HUES6 (cell line): ENCODE data around the gene ARHGAP4.
A peak's percentile ranks its signal among the peaks of the same experiment; 100 is the strongest.

ENCODE experiments used
- H3K27ac ChIP-seq: 2 replicates; pipeline ENCODE4 v1.7.0; 2013; ENCODE audit warnings: low read depth, mild to moderate bottlenecking, low read length, inconsistent platforms
- H3K27me3 ChIP-seq: 2 replicates; pipeline ENCODE4 v1.6.1; 2013; ENCODE audit warnings: low read length; ENCODE audit not compliant: control insufficient read depth, insufficient read depth
- H3K36me3 ChIP-seq: 2 replicates; pipeline ENCODE4 v1.6.1; 2013; ENCODE audit warnings: low read length; ENCODE audit not compliant: control insufficient read depth, insufficient read depth
- H3K4me1 ChIP-seq: 2 replicates; pipeline ENCODE4 v1.6.1; 2013; ENCODE audit warnings: low read length; ENCODE audit not compliant: control insufficient read depth, insufficient read depth
- H3K4me3 ChIP-seq: 2 replicates; pipeline ENCODE4 v1.5.1; 2013; ENCODE audit warnings: low read depth, low read length
- H3K9ac ChIP-seq: one replicate; pipeline ENCODE4 v1.6.1; 2013; ENCODE audit warnings: mild to moderate bottlenecking, low read length
- H3K9me3 ChIP-seq: 2 replicates; pipeline ENCODE4 v1.6.1; 2013; ENCODE audit warnings: low read depth, low read length; ENCODE audit not compliant: control insufficient read depth, insufficient read depth

The ARHGAP4 gene

GRCh38 chrX:153953342-153953830 lies 27.3 kb upstream of the ARHGAP4 start:
- H3K9ac ChIP-seq: peak overlapping the region; percentile 56
- H3K27me3 ChIP-seq: no peaks in the 10 kb centered on the region
- peaks cover 94% of the 10 kb centered on the region for H3K36me3 ChIP-seq
- no peaks in the 10 kb centered on the region; the same call in 1 of the 2 replicates for H3K9me3 ChIP-seq
- H3K4me1 ChIP-seq: peaks cover 20% of the 10 kb centered on the region; the same call in 1 of the 2 replicates
- H3K27ac ChIP-seq: peak overlapping the region; percentile 82; the same call in 1 of the 2 replicates
- no peak overlapping the region for H3K4me3 ChIP-seq

DNA sequence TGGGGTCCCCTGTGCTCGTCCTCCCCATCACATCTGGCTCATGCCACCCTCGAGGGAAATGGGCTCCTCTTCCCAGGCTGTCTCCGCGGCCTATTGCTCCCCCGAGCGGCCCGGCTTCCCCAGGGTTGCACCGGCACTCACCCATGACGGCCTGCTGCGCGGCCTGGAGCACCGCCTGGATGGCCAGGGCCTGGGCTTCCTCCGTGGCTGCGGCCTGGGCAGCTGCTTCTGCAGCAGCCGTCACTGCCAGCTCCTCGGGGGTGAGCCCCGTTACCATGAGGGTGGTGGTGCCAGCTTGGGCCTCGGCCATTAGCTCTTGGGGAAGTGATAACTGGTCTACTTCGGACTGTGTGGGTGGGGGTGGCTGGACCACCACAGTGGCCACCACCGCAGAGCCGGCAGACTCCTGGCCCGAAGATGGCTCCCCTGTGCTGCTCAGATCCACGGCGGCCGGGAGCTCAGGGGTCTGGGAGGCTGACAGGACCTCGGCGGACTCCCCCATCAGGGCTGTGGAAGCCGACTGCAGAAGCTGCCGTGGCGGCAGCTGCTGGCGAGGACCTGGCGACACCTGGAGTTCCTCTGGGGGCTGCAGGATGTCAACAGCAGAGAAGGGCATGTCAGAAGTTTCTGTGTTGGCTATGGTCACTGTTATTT lies 26.4 kb upstream of the ARHGAP4 start:
- H3K9me3 ChIP-seq: no peaks in the 10 kb centered on the region; the same call in 1 of the 2 replicates
- peaks cover 89% of the 10 kb centered on the region for H3K36me3 ChIP-seq
- no peaks in the 10 kb centered on the region for H3K27me3 ChIP-seq
- H3K9ac ChIP-seq: peak overlapping the region; percentile 56
- H3K27ac ChIP-seq: peak overlapping the region; percentile 82; the same call in 1 of the 2 replicates
- H3K4me1 ChIP-seq: peaks cover 29% of the 10 kb centered on the region; the same call in 1 of the 2 replicates
- no peak overlapping the region for H3K4me3 ChIP-seq

GRCh38 chrX:153951683-153952372 lies 25.8 kb upstream of the ARHGAP4 start:
- Histone ChIP-seq H3K9me3 (no peaks in the 10 kb centered on the region; the same call in 1 of the 2 replicates), H3K27ac (no peak overlapping the region; the same call in 1 of the 2 replicates), H3K36me3 (peaks cover 85% of the 10 kb centered on the region)

GRCh38 chrX:153950127-153950526 lies 24.1 kb upstream of the ARHGAP4 start:
- H3K9ac ChIP-seq: no peak overlapping the region
- H3K4me1 ChIP-seq: peaks cover 33% of the 10 kb centered on the region; the same call in 1 of the 2 replicates
- peaks cover 77% of the 10 kb centered on the region for H3K36me3 ChIP-seq
- no peak overlapping the region for H3K27ac ChIP-seq
- no peak overlapping the region for H3K4me3 ChIP-seq
- no peaks in the 10 kb centered on the region; the same call in 1 of the 2 replicates for H3K9me3 ChIP-seq
- H3K27me3 ChIP-seq: no peaks in the 10 kb centered on the region

More at GRCh38 chrX:153951683-153952372, 25.8 kb upstream of the ARHGAP4 start:
- Histone ChIP-seq H3K4me1 (peaks cover 33% of the 10 kb centered on the region; the same call in 1 of the 2 replicates), H3K9ac (no peak overlapping the region), H3K27me3 (no peaks in the 10 kb centered on the region), H3K4me3 (no peak overlapping the region)

DNA sequence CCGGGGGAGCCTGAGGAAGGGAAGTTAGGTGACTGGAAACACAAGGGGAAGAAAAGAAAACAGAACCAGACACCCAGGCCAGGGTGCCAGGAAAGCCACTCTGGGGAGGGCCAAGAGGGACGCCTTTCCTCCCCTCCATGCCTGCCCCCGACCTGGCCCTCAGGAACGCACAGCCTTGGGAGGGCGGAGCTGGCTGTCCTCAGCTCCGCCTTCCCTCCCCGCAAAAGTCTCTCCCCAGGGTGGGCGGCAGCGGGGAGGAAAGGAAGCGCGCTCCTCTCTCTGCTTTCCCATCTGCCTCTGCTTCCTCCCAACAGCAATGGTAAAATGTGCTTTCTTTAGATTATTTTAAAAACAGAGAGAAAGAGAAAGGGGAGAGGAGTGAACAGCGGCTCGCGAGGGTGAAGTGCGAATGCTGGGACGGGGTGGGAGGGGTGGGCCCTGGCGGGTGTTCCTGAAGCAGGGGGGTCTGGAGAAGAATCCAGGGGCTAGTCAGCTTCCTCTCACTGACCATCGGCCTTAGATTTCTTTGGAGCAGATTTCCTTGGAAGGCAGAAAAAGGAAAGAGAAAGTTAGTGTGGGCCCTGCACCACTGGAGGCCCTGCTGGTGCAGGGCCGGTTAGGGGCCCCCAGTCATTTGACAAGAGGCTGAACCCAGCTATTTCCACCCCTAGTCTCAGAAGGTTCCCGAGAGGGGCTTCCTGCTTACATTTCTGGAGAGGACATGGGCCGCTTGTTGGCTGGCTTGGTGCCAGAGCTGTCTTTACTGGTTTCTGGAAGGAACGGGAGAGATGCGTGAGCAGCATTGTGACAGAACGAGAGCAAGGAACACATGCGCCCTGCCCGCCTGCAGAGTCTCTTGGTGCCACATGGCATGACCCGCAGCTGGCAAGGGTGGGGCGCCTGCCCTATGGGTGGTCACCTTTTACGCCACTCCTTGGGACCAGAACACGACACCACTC lies 23.1 kb upstream of the ARHGAP4 start:
- H3K4me3 ChIP-seq: no peak overlapping the region
- peak overlapping the region; percentile 84; the same call in 1 of the 2 replicates for H3K27ac ChIP-seq
- no peaks in the 10 kb centered on the region; the same call in 1 of the 2 replicates for H3K9me3 ChIP-seq
- peaks cover 36% of the 10 kb centered on the region; the same call in 1 of the 2 replicates for H3K4me1 ChIP-seq
- peak overlapping the region; percentile 53 for H3K9ac ChIP-seq
- peaks cover 67% of the 10 kb centered on the region for H3K36me3 ChIP-seq
- H3K27me3 ChIP-seq: no peaks in the 10 kb centered on the region

GRCh38 chrX:153948002-153948466 lies 22.0 kb upstream of the ARHGAP4 start:
- Histone ChIP-seq H3K27ac (peak overlapping the region; percentile 84; the same call in 1 of the 2 replicates), H3K9me3 (no peaks in the 10 kb centered on the region; the same call in 1 of the 2 replicates), H3K36me3 (peaks cover 62% of the 10 kb centered on the region), H3K27me3 (no peaks in the 10 kb centered on the region), H3K9ac (peak overlapping the region; percentile 34), H3K4me3 (no peak overlapping the region), H3K4me1 (peaks cover 41% of the 10 kb centered on the region; the same call in 1 of the 2 replicates)

DNA sequence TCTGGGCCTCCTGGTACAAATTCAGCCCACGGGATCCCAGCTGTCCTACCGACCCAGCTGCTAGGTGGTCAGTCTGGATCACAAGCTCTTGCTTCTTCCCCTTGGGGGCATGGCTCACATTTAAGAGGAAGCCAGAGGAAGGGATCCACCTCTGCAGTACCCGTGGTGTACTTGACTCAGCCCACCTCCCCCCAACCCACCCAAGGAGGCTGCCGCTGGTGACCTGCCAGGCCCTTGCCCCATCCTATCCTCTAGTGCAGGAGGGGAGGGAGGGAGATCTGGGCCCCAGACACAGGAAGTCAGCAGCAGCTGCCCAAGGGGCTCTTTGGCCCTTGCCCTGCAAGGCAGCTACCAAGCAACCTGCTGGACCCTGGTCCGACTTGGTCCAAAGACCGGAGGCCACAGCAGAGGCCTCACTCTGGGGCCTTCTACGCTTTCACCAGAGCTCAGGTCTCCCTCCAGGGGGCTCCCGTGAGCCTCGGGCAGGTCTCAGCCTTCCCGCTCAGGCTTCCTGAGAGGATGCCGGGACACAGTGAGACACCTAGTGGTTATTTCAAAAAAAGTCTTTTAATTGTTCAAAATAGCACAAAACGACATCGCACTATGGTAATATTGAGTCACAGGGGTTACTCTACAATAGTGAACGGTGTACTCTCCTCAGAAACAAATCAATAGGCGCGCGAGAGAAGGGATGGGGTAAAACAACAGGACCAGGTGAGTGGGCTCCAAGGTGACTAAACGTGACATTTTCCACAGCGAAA lies 21.1 kb upstream of the ARHGAP4 start:
- H3K4me1 ChIP-seq: peaks cover 46% of the 10 kb centered on the region; the same call in 1 of the 2 replicates
- H3K36me3 ChIP-seq: peaks cover 53% of the 10 kb centered on the region
- no peaks in the 10 kb centered on the region; the same call in 1 of the 2 replicates for H3K9me3 ChIP-seq
- no peak overlapping the region for H3K4me3 ChIP-seq
- peak overlapping the region; percentile 34 for H3K9ac ChIP-seq
- no peak overlapping the region; the same call in 1 of the 2 replicates for H3K27ac ChIP-seq
- H3K27me3 ChIP-seq: no peaks in the 10 kb centered on the region

GRCh38 chrX:153945956-153946943 lies 20.2 kb upstream of the ARHGAP4 start:
- Histone ChIP-seq H3K36me3 (peaks cover 44% of the 10 kb centered on the region), H3K9me3 (no peaks in the 10 kb centered on the region; the same call in 1 of the 2 replicates), H3K27me3 (no peaks in the 10 kb centered on the region), H3K27ac (no peak overlapping the region), H3K4me1 (peaks cover 53% of the 10 kb centered on the region; the same call in 1 of the 2 replicates), H3K4me3 (no peak overlapping the region), H3K9ac (no peak overlapping the region)

DNA sequence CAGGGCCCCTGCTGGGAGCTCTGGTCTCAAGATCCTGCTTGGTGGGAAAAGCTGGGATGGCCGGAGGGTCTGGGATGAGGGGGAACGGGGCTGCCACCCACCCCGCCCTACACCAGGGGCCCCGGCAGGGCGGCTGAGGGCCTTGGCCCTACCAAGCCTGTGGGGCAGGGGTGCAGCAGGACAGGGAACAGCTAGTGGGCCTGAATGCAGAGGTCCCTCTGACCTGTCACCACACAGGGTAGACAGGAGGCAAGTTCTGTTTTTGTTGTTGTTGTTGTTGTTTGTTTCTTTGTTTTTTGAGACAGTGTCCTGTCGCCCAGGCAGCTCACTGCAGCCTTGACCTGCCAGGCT lies 18.7 kb upstream of the ARHGAP4 start:
- H3K4me1 ChIP-seq: peaks cover 63% of the 10 kb centered on the region; the same call in 1 of the 2 replicates
- no peak overlapping the region for H3K9ac ChIP-seq
- no peak overlapping the region for H3K27ac ChIP-seq
- H3K4me3 ChIP-seq: peak overlapping the region; percentile 60; the same call in 1 of the 2 replicates
- H3K27me3 ChIP-seq: no peaks in the 10 kb centered on the region
- peaks cover 29% of the 10 kb centered on the region for H3K36me3 ChIP-seq
- no peaks in the 10 kb centered on the region; the same call in 1 of the 2 replicates for H3K9me3 ChIP-seq
